HepG2 (cell line): ENCODE measurements around the gene HAGH. TPM values are rescaled to one million over a fixed set of nuclear protein-coding genes. Genes with fewer than 3 reads are reported as not detected.

ENCODE experiments used
- ATAC-seq: fragments of 200-7000 bp; cut with Tn5 transposase; 3 replicates; pipeline ENCODE4 v1.9.1; 2020; ENCODE audit warnings: mild to moderate bottlenecking, moderate library complexity
- BruUV-seq: library from RNA; stranded (reverse); fragments of 400-500 nt; replicated peaks from 2 replicates; lab custom pipeline; 2021; lab: Mats Ljungman, UMichigan
- CTCF ChIA-PET: fragments of 300-600 bp; formaldehyde crosslinking; extraction: SDS; loops from one replicate; lab custom pipeline; 2021; ENCODE audit warnings: low total read pairs, inconsistent platforms, low intra/inter-chr PET ratio; lab: Yijun Ruan, JAX
- POLR2A ChIA-PET: fragments of 350-600 bp; sonication (Branson Sonifier 250); formaldehyde crosslinking; loops from one replicate; lab custom pipeline; 2020; ENCODE audit warnings: antibody characterized with exemption, inconsistent platforms; lab: Yijun Ruan, JAX
- DNase-seq: peaks from one replicate; pipeline ENCODE4 v3.0.0-alpha.2; 2015; ENCODE audit warnings: low spot score
- FAIRE-seq: peaks from 3 replicates; lab custom pipeline; 2011; peaks lifted over from hg19 to GRCh38; lab: Jason Lieb, UNC
- H2AFZ ChIP-seq: one replicate; pipeline ENCODE4 v1.6.1; 2011; ENCODE audit warnings: low read length, inconsistent platforms
- H3K27ac ChIP-seq: fragments of 300-600 bp; 3 replicates; pipeline ENCODE4 v1.8.0; 2011; ENCODE audit warnings: mixed run types, mild to moderate bottlenecking, mixed read lengths, low read length, inconsistent platforms; ENCODE audit not compliant: insufficient read depth; ENCODE audit errors: extremely low read length
- H3K27me3 ChIP-seq, 2 experiments: fragments of 200-600 bp in 1 of 2; 2 replicates in 1 of 2; 3 replicates in 1 of 2; pipeline versions ENCODE4 v1.6.0 to v1.8.0; 2011; ENCODE audit warnings: low read length in 2 of 2, mild to moderate bottlenecking in 2 of 2, moderate library complexity in 2 of 2, inconsistent platforms in 1 of 2; ENCODE audit not compliant: insufficient read depth in 2 of 2, control insufficient read depth in 1 of 2
- H3K36me3 ChIP-seq, 2 experiments: fragments of 200-600 bp in 1 of 2; replicated peaks in 1 of 2; 2 replicates in 1 of 2; 3 replicates in 1 of 2; pipeline versions ENCODE4 v1.5.1 to v1.8.0; 2011; ENCODE audit warnings: low read length in 2 of 2, inconsistent platforms in 1 of 2; ENCODE audit not compliant: insufficient read depth in 2 of 2, control insufficient read depth in 1 of 2
- H3K4me1 ChIP-seq: 2 replicates; pipeline ENCODE4 v1.5.1; 2012; ENCODE audit warnings: low read length, inconsistent platforms; ENCODE audit not compliant: insufficient read depth
- H3K4me2 ChIP-seq: 2 replicates; pipeline ENCODE4 v1.6.0; 2011; ENCODE audit warnings: low read depth, low read length, inconsistent platforms
- H3K4me3 ChIP-seq, 3 experiments: fragments of 200-600 bp in 1 of 3; sonication (generic), shearing (Covaris generic) in 1 of 3; replicated peaks in 1 of 3; 2 replicates each; pipeline ENCODE4 v1.5.1; 2011 to 2016; ENCODE audit warnings: low read length in 3 of 3, inconsistent platforms in 2 of 3, low read depth in 2 of 3, mild to moderate bottlenecking in 2 of 3, control low read depth in 1 of 3, mixed read lengths in 1 of 3; ENCODE audit not compliant: insufficient read depth in 1 of 3
- H3K79me2 ChIP-seq: one replicate; pipeline ENCODE4 v1.6.1; 2011; ENCODE audit warnings: low read length, inconsistent platforms; ENCODE audit not compliant: insufficient read depth
- H3K9ac ChIP-seq: 2 replicates; pipeline ENCODE4 v1.6.0; 2011; ENCODE audit warnings: mild to moderate bottlenecking, low read depth, low read length, inconsistent platforms; ENCODE audit not compliant: insufficient read depth
- H3K9me3 ChIP-seq: 2 replicates; pipeline ENCODE4 v1.5.1; 2012; ENCODE audit warnings: mild to moderate bottlenecking, low read length
- H4K20me1 ChIP-seq: 2 replicates; pipeline ENCODE4 v1.6.0; 2011; ENCODE audit warnings: inconsistent platforms, mild to moderate bottlenecking, low read length, moderate library complexity; ENCODE audit not compliant: insufficient read depth
- GFI1 ChIP-seq: sonication (generic); formaldehyde crosslinking; IDR thresholded peaks from 2 replicates; pipeline ENCODE4 v1.5.0; 2020; ENCODE audit warnings: missing genetic modification reagents, mild to moderate bottlenecking, borderline replicate concordance
- KAT7 ChIP-seq: IDR thresholded peaks from 2 replicates; pipeline ENCODE4 v1.6.1; 2018; ENCODE audit warnings: borderline replicate concordance, missing compliant biosample characterization
- KLF6 ChIP-seq: IDR thresholded peaks from 2 replicates; pipeline ENCODE4 v1.8.0; 2016; ENCODE audit warnings: missing biosample characterization, missing genetic modification reagents
- NRL ChIP-seq: sonication (generic); formaldehyde crosslinking; IDR thresholded peaks from 2 replicates; pipeline ENCODE4 v1.5.0; 2020; ENCODE audit warnings: missing genetic modification reagents, mild to moderate bottlenecking, moderate library complexity, borderline replicate concordance
- ONECUT2 ChIP-seq: sonication (generic); formaldehyde crosslinking; IDR thresholded peaks from 2 replicates; pipeline ENCODE4 v1.4.0; 2020; ENCODE audit warnings: missing genetic modification reagents
- PRDM15 ChIP-seq: sonication (generic); formaldehyde crosslinking; IDR thresholded peaks from 2 replicates; pipeline ENCODE4 v1.4.0; 2020; ENCODE audit warnings: missing genetic modification reagents
- SMYD3 ChIP-seq: sonication (generic); formaldehyde crosslinking; IDR thresholded peaks from 2 replicates; pipeline ENCODE4 v1.8.1; 2023; ENCODE audit warnings: mild to moderate bottlenecking, missing genetic modification reagents
- STAT5B ChIP-seq: sonication (generic); formaldehyde crosslinking; IDR thresholded peaks from 2 replicates; pipeline ENCODE4 v1.4.0; 2020; ENCODE audit warnings: missing genetic modification reagents
- TARDBP ChIP-seq: sonication (generic); formaldehyde crosslinking; IDR thresholded peaks from 2 replicates; pipeline ENCODE4 v1.8.0; 2022; ENCODE audit warnings: mild to moderate bottlenecking, missing genetic modification reagents
- THYN1 ChIP-seq: sonication (generic); formaldehyde crosslinking; IDR thresholded peaks from 2 replicates; pipeline ENCODE4 v1.8.1; 2023; ENCODE audit warnings: low read depth, mild to moderate bottlenecking, moderate library complexity, missing genetic modification reagents, borderline replicate concordance
- ZNF530 ChIP-seq: sonication (generic); formaldehyde crosslinking; IDR thresholded peaks from 2 replicates; pipeline ENCODE4 v1.5.0; 2020; ENCODE audit warnings: low read depth, mild to moderate bottlenecking, missing genetic modification reagents
- ZNF614 ChIP-seq: IDR thresholded peaks from 2 replicates; pipeline ENCODE4 v1.6.1; 2018; ENCODE audit warnings: missing biosample characterization, missing genetic modification reagents, inconsistent platforms, borderline replicate concordance
- ZNF652 ChIP-seq: IDR thresholded peaks from 2 replicates; pipeline ENCODE4 v1.6.1; 2016; ENCODE audit warnings: low read depth, borderline replicate concordance
- WGBS: methylation state at CpG from one replicate; pipeline ENCODE4 v1.1.6; 2017; ENCODE audit warnings: low lambda C conversion rate; 5-methylcytosine and 5-hydroxymethylcytosine counted together
- in situ Hi-C: cut with HindIII; loops from 2 replicates; pipeline ENCODE4 v1.10.0; 2017; ENCODE audit warnings: low pct_unique_long_range_greater_than_20kb; ENCODE audit not compliant: extremely low pct_ligation_motif_present
- intact Hi-C: fragments of 100-400 bp; cut with micrococcal nuclease; formaldehyde crosslinking; loops from one replicate; pipeline ENCODE4 v1.10.0; 2022; ENCODE audit not compliant: unreplicated experiment
- polyA plus RNA-seq, 8 experiments: library from polyadenylated mRNA; depleted of rRNA in 3 of 8; stranded (reverse) in 7 of 8; unstranded in 1 of 8; fragments of >200 nt; fragmentation: Illumina TruSeq in 4 of 8; extraction: Trizol in 4 of 8; gene quantifications; 2 replicates each; pipeline versions ENCODE4 v1.2.1 to v1.2.3, GENCODE V29; 2011 to 2016; ENCODE audit warnings: low read depth in 4 of 8, missing spikeins in 1 of 8, mixed read lengths in 1 of 8; ENCODE audit not compliant: insufficient read depth in 1 of 8
- total RNA-seq, 5 experiments: library from RNA; depleted of rRNA; stranded (reverse); fragments of >200 nt; fragmentation: Illumina TruSeq; extraction: Trizol; gene quantifications; 2 replicates each; pipeline ENCODE4 v1.2.3, GENCODE V29; 2016; ENCODE audit warnings: low read depth in 1 of 5

The HAGH gene
- total and polyA plus RNA-seq, 2 of the 13 experiments (the other 11 are each of a cell fraction or from before 2014, with no cell fraction given): 70.4 to 95.4 TPM

- ATAC-seq (no peak), DNase-seq (no peak), FAIRE-seq (no peak)
- TF ChIP-seq TARDBP (CRISPR knock-in tag) (no peak), ZNF530 (no peak), ZNF652 (CRISPR knock-in tag) (no peak), PRDM15 (CRISPR knock-in tag) (no peak), KAT7 (CRISPR knock-in tag) (no peak), SMYD3 (CRISPR knock-in tag) (no peak), STAT5B (CRISPR knock-in tag) (no peak), THYN1 (CRISPR knock-in tag) (no peak), ONECUT2 (CRISPR knock-in tag) (no peak), NRL (CRISPR knock-in tag) (no peak), KLF6 (CRISPR knock-in tag) (no peak), GFI1 (CRISPR knock-in tag) (no peak), ZNF614 (no peak)
- H4K20me1 ChIP-seq: no peaks in the 10 kb centered on the region; the same call in 1 of the 2 replicates
- H3K4me3 ChIP-seq: no peak overlapping the region
- no peaks in the 10 kb centered on the region for H3K9me3 ChIP-seq
- ChIA-PET CTCF (no interaction called here), POLR2A (no interaction called here)
- H3K4me2 ChIP-seq: no peak overlapping the region
- peaks cover 16 to 46% of the 10 kb centered on the region in 2 experiments; a peak in 4 of 5 replicates for H3K36me3 ChIP-seq
- in situ Hi-C loops (loop anchor here (5.0 kb wide), 1 partner anchor 37 kb away; the partner anchor contains the start of genes NUBP2 and SPSB3), intact Hi-C loops (no loop called here)
- H3K27ac ChIP-seq: no peak overlapping the region
- no peak overlapping the region for H3K9ac ChIP-seq
- H3K4me1 ChIP-seq: peaks cover 13% of the 10 kb centered on the region
- WGBS: 94% methylated on average over 9 of the region's 15 CpGs
- no peak overlapping the region for H2AFZ ChIP-seq
- peaks cover 10% of the 10 kb centered on the region for H3K79me2 ChIP-seq
- H3K27me3 ChIP-seq: no peaks in the 10 kb centered on the region
- no TSS peak for BruUV-seq
These were observed 7.0 kb downstream of the HAGH start for GRCh38 chr16:1819611-1820010.
